Stimulated activated memory B cell treated with anti-CD40 and anti-IgM and Interleukin-4, amounts not matched to agents 10 μg/mL and 1 μg/mL and 100 μg/mL, for 72 hours (primary cell): ENCODE results near the gene PAFAH1B2.
A peak's percentile ranks its signal among the peaks of the same experiment; 100 is the strongest.
"Not testable (repeated sequence)": the region's sequence is repeated elsewhere in the genome, so short reads cannot be mapped to it uniquely, and the experiment has no call there.

Experiments used
- ATAC-seq: fragments of 150-1000 bp; cut with Tn5 transposase; 2 replicates; pipeline ENCODE4 v1.10.0; 2021
- H3K27ac Mint-ChIP-seq: one replicate; pipeline ENCODE4 v1.8.0; 2022; ENCODE audit warnings: mild to moderate bottlenecking, mixed read lengths
- H3K27me3 Mint-ChIP-seq: one replicate; pipeline ENCODE4 v1.8.0; 2022; ENCODE audit warnings: mixed read lengths
- H3K36me3 Mint-ChIP-seq: one replicate; pipeline ENCODE4 v1.8.0; 2022; ENCODE audit warnings: mixed read lengths
- H3K4me1 Mint-ChIP-seq: one replicate; pipeline ENCODE4 v1.8.0; 2022; ENCODE audit warnings: mixed read lengths
- H3K4me3 Mint-ChIP-seq: one replicate; pipeline ENCODE4 v1.8.0; 2022; ENCODE audit warnings: mild to moderate bottlenecking, moderate library complexity, mixed read lengths
- H3K9me3 Mint-ChIP-seq: one replicate; pipeline ENCODE4 v1.8.0; 2022; ENCODE audit warnings: mixed read lengths

The PAFAH1B2 gene

DNA sequence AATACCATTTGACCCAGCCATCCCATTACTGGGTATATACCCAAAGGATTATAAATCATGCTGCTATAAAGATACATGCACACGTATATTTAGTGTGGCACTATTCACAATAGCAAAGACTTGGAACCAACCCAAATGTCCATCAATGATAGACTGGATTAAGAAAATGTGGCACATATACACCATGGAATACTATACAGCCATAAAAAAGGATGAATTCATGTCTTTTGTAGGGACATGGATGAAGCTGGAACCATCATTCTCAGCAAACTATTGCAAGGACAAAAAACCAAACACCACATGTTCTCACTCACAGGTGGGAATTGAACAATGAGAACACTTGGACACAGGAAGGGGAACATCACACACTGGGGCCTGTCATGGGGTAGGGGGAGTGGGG is 31.1 kb upstream of the PAFAH1B2 start:
- not testable (repeated sequence) for ATAC-seq, H3K27ac Mint-ChIP-seq, H3K4me3 Mint-ChIP-seq, H3K9me3 Mint-ChIP-seq, H3K36me3 Mint-ChIP-seq, H3K4me1 Mint-ChIP-seq, H3K27me3 Mint-ChIP-seq

DNA sequence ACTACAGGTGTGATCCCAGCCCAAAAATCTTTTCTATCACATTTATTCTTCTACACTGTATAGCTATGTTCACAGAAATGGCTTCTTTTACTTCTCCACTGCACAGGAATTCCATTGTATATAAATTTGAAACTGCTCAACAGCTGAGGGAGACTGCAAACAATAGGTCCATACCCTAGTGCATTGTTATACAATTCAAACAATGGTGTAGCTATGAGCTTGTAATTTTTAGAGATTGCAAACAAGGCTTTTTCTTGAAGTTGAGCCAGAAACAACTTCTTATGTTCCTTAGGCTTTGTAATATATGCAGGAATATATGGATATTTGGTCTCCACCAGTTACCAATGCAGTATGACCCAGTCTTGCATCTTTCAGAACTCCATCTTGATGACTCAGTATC is 26.4 kb upstream of the PAFAH1B2 start:
- Mint-ChIP-seq H3K9me3 (no peaks in the 10 kb centered on the region), H3K27me3 (no peaks in the 10 kb centered on the region), H3K4me3 (no peak overlapping the region), H3K27ac (no peak overlapping the region), H3K4me1 (no peaks in the 10 kb centered on the region), H3K36me3 (no peaks in the 10 kb centered on the region)
- ATAC-seq, result no peak

DNA sequence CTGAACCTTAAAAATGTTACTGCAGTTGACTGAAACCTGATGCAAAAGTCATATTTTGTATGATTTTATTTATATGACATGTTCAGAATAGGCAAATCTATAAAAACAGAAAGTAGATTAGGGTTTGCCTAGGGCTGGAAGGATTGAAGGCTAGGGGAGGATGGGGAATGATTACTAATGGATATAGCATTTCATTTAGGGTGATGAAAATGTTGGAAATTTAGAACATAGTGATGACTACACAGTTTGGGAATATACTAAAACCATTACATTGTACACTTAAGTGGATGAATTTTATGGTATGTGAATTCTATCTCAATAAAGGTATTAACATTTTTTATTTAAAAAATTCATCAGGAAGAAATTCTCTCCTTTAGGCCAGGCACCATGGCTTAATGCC is 22.9 kb upstream of the PAFAH1B2 start:
- Mint-ChIP-seq H3K36me3 (no peaks in the 10 kb centered on the region), H3K27ac (no peak overlapping the region), H3K9me3 (no peaks in the 10 kb centered on the region), H3K27me3 (no peaks in the 10 kb centered on the region), H3K4me1 (peaks cover under 1% of the 10 kb centered on the region), H3K4me3 (no peak overlapping the region)
- ATAC-seq, result no peak

DNA sequence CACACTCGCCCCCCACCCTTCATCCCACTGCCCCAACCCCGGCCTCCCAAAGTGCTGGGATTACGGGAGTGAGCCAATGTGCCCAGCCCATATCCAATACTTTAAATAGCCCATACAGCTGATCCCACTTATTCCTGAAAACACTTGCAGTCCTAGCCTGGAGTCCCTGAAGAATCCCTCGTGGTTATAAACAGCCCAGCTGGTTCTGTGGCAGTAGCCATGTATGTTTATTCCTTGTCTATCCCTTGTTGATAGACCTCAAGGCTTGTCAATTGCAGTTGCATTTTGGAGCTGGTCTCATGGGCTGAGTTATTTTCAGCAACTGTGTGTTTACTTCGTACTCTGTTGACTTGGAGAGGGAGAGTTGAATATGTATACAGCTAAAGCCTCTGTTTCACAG is 21.5 kb upstream of the PAFAH1B2 start:
- no peak for ATAC-seq
- H3K36me3 Mint-ChIP-seq, result no peaks in the 10 kb centered on the region
- no peak overlapping the region for H3K4me3 Mint-ChIP-seq
- H3K27ac Mint-ChIP-seq, result no peak overlapping the region
- H3K4me1 Mint-ChIP-seq, result peaks cover 6% of the 10 kb centered on the region
- H3K27me3 Mint-ChIP-seq, result no peaks in the 10 kb centered on the region
- no peaks in the 10 kb centered on the region for H3K9me3 Mint-ChIP-seq

DNA sequence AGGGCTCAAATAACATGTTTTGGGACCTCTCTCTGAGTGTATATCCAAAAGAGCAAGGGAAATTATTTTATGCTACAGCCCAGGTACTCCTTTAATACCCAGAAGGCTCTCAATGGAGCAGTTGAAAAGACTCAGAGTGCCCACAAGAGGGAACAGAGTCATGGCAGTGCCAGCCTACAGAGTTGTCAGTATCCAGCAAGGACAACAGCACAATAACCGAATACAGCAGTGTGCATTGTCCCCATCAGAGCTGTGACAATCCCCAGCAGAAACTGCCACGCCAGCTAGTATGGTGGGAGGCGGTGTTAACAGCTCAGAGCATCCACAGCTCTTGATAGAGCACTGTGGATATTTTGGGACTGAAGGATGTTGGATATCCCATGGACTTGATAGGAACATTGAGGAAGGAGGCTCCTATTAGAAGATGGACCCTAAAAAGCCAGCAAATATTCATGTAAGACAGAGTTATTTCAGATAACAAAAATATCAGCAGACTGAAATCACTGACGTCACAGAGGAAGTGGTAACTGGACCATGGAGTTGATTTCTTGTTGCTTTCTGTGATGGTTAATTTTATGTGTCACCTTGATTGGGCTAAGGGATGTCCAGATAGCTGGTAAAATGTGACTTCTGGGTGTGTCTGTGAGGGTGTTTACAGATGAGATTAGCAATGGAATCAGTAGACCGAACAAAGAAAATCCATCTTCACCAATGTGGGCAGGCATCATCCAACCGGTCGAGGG is 17.7 kb upstream of the PAFAH1B2 start:
- ATAC-seq, result no peak
- no peaks in the 10 kb centered on the region for H3K27me3 Mint-ChIP-seq
- no peaks in the 10 kb centered on the region for H3K36me3 Mint-ChIP-seq
- no peak overlapping the region for H3K4me3 Mint-ChIP-seq
- H3K9me3 Mint-ChIP-seq, result no peaks in the 10 kb centered on the region
- peaks cover 6% of the 10 kb centered on the region for H3K4me1 Mint-ChIP-seq
- no peak overlapping the region for H3K27ac Mint-ChIP-seq

DNA sequence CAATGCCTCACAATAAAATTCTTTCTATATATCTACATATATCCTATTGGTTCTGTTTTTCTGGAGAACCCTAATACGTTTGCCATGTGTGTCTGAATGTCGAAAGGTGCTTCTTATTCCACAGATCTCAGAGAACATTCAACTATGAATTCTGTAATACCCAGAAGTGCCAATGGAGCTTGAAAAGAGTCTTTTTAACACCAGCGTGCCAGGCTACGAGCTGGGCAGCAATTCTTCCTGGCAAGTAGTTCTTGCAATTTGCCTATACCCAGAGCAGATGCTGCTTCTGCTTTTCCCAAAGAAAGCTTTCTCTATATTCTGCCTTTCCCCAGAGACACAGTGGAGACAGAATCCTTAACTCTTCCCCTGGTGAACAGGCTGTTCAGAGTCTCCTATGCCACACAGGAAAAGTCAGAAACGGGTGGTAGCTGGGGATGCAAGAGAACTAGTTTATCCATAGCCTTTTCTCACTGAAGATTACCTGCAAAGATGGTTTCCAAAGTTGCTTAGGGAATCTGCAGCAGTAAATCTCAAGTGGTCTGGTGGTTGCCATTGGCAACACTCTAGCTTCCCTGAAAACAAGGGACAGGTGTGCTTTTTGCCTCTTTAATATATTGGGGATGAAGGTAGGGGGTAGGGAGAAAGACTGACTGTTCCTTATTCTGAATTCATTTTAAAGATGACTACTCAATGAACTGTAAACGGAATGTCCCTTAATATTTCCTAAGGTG is 16.8 kb upstream of the PAFAH1B2 start:
- Mint-ChIP-seq H3K4me3 (no peak overlapping the region), H3K4me1 (peaks cover 6% of the 10 kb centered on the region), H3K36me3 (no peaks in the 10 kb centered on the region), H3K27me3 (no peaks in the 10 kb centered on the region), H3K9me3 (no peaks in the 10 kb centered on the region), H3K27ac (no peak overlapping the region)
- no peak for ATAC-seq

DNA sequence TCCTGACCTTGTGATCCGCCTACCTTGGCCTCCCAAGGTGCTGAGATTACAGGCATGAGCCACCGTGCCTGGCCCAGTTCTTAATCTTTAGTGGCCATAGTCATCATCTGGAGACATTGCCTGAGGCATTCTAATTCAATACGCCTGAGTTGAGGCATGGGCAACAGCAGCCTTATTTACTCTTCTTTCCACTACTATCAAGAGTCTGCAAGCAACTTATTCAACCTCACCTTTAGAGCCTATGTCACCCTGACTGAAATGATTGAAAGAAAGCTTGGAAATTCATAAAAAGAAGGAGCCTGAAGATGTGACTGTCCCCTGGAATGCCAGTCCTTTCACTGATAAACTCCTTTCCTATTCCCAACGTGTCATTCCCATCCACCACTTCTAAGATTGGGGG is 15.8 kb upstream of the PAFAH1B2 start:
- Mint-ChIP-seq H3K4me1 (peaks cover 6% of the 10 kb centered on the region), H3K27ac (no peak overlapping the region), H3K36me3 (no peaks in the 10 kb centered on the region), H3K27me3 (no peaks in the 10 kb centered on the region), H3K9me3 (no peaks in the 10 kb centered on the region), H3K4me3 (no peak overlapping the region)
- ATAC-seq, result no peak

DNA sequence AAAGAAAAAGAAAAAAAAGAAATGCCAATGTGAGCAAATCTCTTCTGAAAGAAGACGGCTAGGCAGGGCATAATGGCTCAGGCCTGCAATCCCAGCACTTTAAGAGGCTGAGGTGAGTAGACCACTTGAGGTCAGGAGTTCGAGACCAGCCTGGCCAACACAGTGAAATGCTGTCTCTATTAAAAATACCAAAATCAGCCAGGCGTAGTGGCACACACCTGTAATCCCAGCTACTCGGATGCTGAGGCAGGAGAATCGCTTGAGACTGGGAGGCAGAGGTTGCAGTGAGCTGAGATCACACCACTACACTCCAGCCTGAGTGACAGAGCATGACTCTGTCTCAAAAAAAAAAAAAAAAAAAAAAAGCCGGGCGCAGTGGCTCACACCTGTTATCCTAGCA is 13.7 kb upstream of the PAFAH1B2 start:
- H3K27ac Mint-ChIP-seq, H3K4me3 Mint-ChIP-seq, H3K9me3 Mint-ChIP-seq, H3K4me1 Mint-ChIP-seq, H3K27me3 Mint-ChIP-seq, ATAC-seq, H3K36me3 Mint-ChIP-seq: not testable (repeated sequence)

DNA sequence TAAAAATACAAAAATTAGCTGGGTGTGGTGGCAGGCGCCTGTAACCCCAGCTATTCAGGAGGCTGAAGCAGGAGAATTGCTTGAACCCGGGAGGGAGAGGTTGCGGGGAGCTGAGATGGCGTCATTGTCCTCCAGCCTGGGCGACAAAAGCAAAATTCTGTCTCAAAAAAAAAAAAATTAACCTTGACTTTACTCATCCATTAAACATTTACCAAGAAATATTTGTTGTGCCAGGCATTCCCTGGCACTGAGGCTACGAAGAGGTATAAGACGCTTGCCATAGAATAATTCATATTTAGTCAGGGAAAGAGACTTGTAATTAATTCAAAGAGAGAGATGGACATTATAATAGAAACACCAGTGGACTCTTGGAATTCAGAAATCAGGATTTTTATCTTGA is 13.2 kb upstream of the PAFAH1B2 start:
- Mint-ChIP-seq H3K36me3 (no peaks in the 10 kb centered on the region), H3K4me3 (no peak overlapping the region), H3K4me1 (peaks cover 6% of the 10 kb centered on the region), H3K9me3 (no peaks in the 10 kb centered on the region), H3K27me3 (no peaks in the 10 kb centered on the region), H3K27ac (no peak overlapping the region)
- no peak for ATAC-seq

DNA sequence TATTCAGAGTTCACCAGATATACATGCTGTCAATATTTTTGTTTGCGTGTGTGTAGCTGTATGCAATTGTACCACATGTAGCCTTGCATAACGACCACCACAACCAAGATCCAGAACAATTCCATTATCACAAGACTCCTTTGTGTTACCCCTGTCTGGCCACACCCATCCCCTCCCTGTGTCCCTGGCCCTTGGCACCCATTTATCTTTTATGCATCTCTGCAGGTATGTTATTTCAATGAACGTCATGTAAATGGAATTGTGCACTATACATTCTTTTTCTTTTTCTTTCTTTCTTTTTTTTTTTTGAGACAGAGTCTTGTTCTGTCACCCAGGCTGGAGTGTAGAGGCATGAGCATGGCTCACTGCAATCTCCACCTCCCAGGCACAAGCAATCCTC is 9.7 kb upstream of the PAFAH1B2 start:
- no peaks in the 10 kb centered on the region for H3K9me3 Mint-ChIP-seq
- no peak for ATAC-seq
- H3K36me3 Mint-ChIP-seq, result no peaks in the 10 kb centered on the region
- H3K4me1 Mint-ChIP-seq, result no peaks in the 10 kb centered on the region
- no peak overlapping the region for H3K27ac Mint-ChIP-seq
- H3K4me3 Mint-ChIP-seq, result no peak overlapping the region
- peaks cover 5% of the 10 kb centered on the region for H3K27me3 Mint-ChIP-seq

DNA sequence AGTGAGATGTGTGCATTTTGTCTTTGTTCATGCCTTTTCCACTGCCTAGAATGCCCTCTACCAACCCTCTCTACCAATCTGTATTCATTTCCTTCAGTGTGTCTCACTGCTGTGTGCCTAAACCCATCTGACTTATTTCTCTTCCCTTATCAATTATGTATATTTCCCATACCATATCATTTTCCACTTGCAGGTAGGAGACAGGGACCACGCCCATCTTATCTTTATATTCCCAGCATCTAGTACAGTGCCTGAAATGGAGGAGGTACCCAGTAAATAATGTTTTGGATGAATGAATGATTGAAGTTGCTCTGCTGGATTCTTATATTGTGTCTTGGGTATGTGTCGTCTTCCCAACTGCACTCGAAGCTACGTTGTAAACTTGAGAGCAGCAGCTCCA is 9.1 kb upstream of the PAFAH1B2 start:
- peaks cover 11% of the 10 kb centered on the region for H3K27me3 Mint-ChIP-seq
- H3K27ac Mint-ChIP-seq, H3K4me1 Mint-ChIP-seq, H3K9me3 Mint-ChIP-seq, H3K4me3 Mint-ChIP-seq, H3K36me3 Mint-ChIP-seq, ATAC-seq: not testable (repeated sequence)

DNA sequence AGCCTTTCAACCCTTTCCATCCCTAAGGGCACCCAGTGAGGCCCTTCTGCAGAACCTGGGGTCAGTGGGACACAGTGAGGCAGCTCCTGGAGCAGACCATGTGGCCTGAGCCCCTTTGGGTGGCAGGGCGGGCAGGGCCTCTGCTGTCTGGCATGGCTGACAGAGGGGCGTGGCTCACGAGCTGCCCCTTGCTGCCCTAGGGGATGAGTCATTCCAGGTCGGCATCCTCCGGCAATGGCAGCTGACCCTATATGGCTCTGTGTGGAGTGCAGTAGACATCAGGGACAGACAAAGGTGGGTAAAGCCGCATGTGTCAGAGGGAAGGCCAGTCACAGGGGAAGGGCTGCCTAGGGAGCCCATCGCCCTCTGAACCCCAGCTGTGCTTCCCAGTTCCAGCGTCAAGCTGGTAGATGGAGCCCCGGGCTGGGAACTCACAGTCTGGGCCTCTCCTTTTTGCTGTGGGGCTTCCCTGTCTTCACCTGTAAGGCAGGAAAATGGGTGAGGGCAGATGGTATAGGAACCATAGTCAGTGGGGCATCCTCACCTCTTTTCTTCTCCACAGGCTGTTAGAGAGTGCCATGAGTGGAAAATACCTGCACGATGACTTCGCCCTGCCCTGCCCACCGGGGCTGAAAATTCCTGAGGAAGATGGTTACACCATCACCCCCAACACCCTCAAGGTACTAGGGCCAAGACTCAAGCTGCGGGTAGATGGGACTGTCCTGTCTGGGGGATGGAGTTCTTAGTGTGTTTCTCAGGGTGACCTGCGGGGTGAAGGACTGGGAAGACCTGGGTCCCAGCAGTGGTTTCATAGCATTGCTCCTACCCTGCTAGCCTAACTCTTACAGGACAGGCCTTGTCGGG is 6.6 kb upstream of the PAFAH1B2 start:
- peaks cover 17% of the 10 kb centered on the region for H3K27me3 Mint-ChIP-seq
- not testable (repeated sequence) for ATAC-seq, H3K36me3 Mint-ChIP-seq, H3K4me3 Mint-ChIP-seq, H3K4me1 Mint-ChIP-seq, H3K9me3 Mint-ChIP-seq, H3K27ac Mint-ChIP-seq

DNA sequence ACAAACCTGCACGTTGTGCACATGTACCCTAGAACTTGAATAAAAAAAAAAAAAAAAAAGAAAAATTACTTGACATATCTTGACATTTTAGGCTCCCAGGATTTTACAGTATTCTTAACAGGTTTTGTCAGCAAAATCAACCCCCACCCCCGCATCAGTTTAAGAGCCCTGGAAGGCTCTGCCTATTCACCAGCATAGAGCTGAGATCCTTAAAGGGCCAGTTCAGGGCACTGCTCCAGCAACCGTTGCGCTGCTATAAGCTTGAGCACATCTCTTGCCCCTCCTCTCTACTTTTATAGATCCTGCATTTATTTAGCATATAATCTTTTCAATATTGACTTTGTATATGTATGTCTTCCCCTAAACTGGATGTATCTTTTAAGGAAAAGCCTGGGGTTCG is 697 bp upstream of the PAFAH1B2 start:
- Mint-ChIP-seq H3K9me3 (no peaks in the 10 kb centered on the region), H3K27ac (peak overlapping the region; percentile 98), H3K4me1 (peaks cover 43% of the 10 kb centered on the region), H3K36me3 (peaks cover 27% of the 10 kb centered on the region), H3K27me3 (peaks cover 17% of the 10 kb centered on the region), H3K4me3 (peak overlapping the region; percentile 96)
- ATAC-seq, result peak; percentile 54

DNA sequence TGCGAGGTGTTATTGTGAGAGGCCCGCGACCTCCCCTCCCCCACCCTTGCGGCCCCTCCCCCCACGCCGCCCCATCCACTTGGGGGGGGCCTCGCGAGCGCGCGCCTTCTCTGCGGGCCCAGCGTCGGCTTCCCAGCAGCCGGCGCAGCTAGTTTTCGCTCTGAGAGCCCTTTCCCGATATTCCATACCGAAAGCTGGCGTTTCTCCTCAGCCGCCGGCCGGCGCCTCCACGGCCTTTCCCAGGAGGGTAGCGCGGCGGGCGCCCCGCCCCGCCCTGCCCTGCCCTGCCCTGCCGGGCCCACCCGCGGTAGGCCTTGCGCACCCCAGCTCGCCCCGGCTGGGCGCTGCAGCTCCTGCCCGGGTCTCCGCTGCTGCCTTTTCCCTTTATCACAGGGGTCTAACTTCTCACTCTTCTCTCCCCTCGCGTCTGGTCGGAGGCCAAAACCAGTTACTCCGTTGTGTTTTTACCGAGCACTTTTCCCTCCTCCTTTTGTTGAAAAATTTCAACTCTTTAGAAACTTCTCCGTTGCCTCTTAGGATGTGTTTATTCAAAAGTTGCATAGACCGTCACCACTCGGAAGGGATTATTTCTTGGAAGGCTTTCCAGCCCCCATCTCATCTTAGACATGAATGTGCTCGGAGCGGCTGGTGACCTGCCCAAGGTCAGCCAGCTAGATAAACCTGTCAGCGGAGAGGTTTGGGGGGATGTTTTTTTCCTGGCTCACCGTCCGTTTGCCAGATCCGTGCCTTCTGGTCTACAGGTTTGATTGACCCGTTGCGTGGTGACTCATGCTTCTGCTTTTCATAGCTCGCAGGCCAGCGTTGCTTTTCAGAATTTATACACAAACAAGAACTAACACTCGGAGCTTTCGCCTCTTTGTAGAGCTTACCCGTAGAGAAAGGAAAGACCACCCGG is 648 bp downstream of the PAFAH1B2 start:
- peaks cover 27% of the 10 kb centered on the region for H3K36me3 Mint-ChIP-seq
- H3K4me3 Mint-ChIP-seq, result peak overlapping the region; percentile 96
- H3K27me3 Mint-ChIP-seq, result peaks cover 9% of the 10 kb centered on the region
- H3K4me1 Mint-ChIP-seq, result peaks cover 44% of the 10 kb centered on the region
- no peaks in the 10 kb centered on the region for H3K9me3 Mint-ChIP-seq
- peak overlapping the region; percentile 98 for H3K27ac Mint-ChIP-seq
- ATAC-seq, result peak; percentile 78

DNA sequence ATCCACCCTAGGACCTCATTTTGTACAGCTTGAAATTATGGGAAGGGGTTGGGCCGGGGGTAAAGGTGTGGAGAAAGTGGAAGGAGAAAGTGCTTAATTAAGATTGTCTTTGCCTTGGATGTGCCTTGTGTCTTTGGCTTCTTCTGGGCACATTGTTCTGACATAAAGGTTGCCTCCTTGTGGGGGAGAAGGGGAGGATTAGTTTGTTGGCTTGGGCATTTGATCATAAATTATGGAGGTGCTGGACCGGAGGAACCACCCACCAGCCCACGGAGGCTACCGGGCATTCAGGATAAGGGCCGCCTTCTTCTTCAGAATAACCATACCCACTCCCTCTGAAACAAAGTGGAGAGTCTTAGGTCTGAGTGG is 1.3 kb downstream of the PAFAH1B2 start:
- Mint-ChIP-seq H3K4me3 (peak overlapping the region; percentile 96), H3K36me3 (peaks cover 31% of the 10 kb centered on the region), H3K9me3 (no peaks in the 10 kb centered on the region), H3K27ac (peak overlapping the region; percentile 98), H3K4me1 (peaks cover 44% of the 10 kb centered on the region), H3K27me3 (peaks cover 3% of the 10 kb centered on the region)
- ATAC-seq, result no peak
